DLD1 (cell line): ENCODE data around the gene SLC37A3.
"Not testable (repeated sequence)": the region's sequence is repeated elsewhere in the genome, so short reads cannot be mapped to it uniquely, and the experiment has no call there.

ENCODE experiments used
- in situ Hi-C: cut with HindIII; loops from 2 replicates; pipeline ENCODE4 v1.10.0; 2017; ENCODE audit warnings: low sequenced_read_pairs

The SLC37A3 gene

GRCh38 chr7:140315498-140316164, 82.7 kb downstream of the SLC37A3 start:
- in situ Hi-C loops = no loop called here

GRCh38 chr7:140314573-140315480, 83.5 kb downstream of the SLC37A3 start:
- in situ Hi-C loops = no loop called here

GRCh38 chr7:140312141-140312846, 86.0 kb downstream of the SLC37A3 start:
- in situ Hi-C loops = no loop called here

GRCh38 chr7:140311128-140311527, 87.2 kb downstream of the SLC37A3 start:
- in situ Hi-C loops = not testable (repeated sequence)

GRCh38 chr7:140310337-140311002, 87.9 kb downstream of the SLC37A3 start:
- in situ Hi-C loops = no loop called here

GRCh38 chr7:140308060-140308459, 90.3 kb downstream of the SLC37A3 start:
- in situ Hi-C loops = no loop called here

GRCh38 chr7:140304191-140304799, 94.0 kb downstream of the SLC37A3 start:
- in situ Hi-C loops = no loop called here

- in situ Hi-C loops = no loop called here
These were observed 97.8 kb downstream of the SLC37A3 start for GRCh38 chr7:140300243-140301136.

- in situ Hi-C loops = no loop called here
These were observed 100.1 kb downstream of the SLC37A3 start for GRCh38 chr7:140298213-140298612.

- in situ Hi-C loops = no loop called here
These were observed 101.1 kb downstream of the SLC37A3 start for GRCh38 chr7:140297192-140297591.

- in situ Hi-C loops = no loop called here
These were observed 103.0 kb downstream of the SLC37A3 start for GRCh38 chr7:140295224-140295738.

- in situ Hi-C loops = no loop called here
These were observed 103.9 kb downstream of the SLC37A3 start for GRCh38 chr7:140294454-140294853.

- in situ Hi-C loops = no loop called here
These were observed 105.9 kb downstream of the SLC37A3 start for GRCh38 chr7:140292438-140292837.

- in situ Hi-C loops = no loop called here
These were observed 108.5 kb downstream of the SLC37A3 start for GRCh38 chr7:140289804-140290203.

GRCh38 chr7:140287988-140288387, 110.3 kb downstream of the SLC37A3 start:
- in situ Hi-C loops = no loop called here

- in situ Hi-C loops = no loop called here
These were observed 112.4 kb downstream of the SLC37A3 start for GRCh38 chr7:140285938-140286337.

GRCh38 chr7:140284062-140284461, 114.3 kb downstream of the SLC37A3 start:
- in situ Hi-C loops = no loop called here
